Measurements from ENCODE around the gene ZBTB9.

GRCh38 chr6:33453393-33454008, 875 bp upstream of the ZBTB9 start:
- TF ChIP-seq, protein P1, sequence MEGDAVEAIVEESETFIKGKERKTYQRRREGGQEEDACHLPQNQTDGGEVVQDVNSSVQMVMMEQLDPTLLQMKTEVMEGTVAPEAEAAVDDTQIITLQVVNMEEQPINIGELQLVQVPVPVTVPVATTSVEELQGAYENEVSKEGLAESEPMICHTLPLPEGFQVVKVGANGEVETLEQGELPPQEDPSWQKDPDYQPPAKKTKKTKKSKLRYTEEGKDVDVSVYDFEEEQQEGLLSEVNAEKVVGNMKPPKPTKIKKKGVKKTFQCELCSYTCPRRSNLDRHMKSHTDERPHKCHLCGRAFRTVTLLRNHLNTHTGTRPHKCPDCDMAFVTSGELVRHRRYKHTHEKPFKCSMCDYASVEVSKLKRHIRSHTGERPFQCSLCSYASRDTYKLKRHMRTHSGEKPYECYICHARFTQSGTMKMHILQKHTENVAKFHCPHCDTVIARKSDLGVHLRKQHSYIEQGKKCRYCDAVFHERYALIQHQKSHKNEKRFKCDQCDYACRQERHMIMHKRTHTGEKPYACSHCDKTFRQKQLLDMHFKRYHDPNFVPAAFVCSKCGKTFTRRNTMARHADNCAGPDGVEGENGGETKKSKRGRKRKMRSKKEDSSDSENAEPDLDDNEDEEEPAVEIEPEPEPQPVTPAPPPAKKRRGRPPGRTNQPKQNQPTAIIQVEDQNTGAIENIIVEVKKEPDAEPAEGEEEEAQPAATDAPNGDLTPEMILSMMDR (IDR thresholded peaks at IDR 0.05; ENCODE audit: poor library complexity): no peak
- TF ChIP-seq EZH2 (IDR thresholded peaks at IDR 0.05; ENCODE audit: borderline replicate concordance): no peak
